GM23338 (cell line): Measurements from ENCODE around the gene FAM234A.

Experiments used
- CREB1 ChIP-seq: fragments of 250-450 bp; sonication (Bioruptor Pico); IDR thresholded peaks from 2 replicates; pipeline ENCODE4 v1.5.0; 2020; ENCODE audit warnings: low read depth, mild to moderate bottlenecking, moderate library complexity
- EZH2 ChIP-seq: fragments of 200-600 bp; sonication (generic); IDR thresholded peaks from one replicate; pipeline ENCODE4 v1.8.0; 2017; ENCODE audit warnings: antibody characterized with exemption, mild to moderate bottlenecking, low read depth; ENCODE audit not compliant: unreplicated experiment
- EZH2phosphoT487 ChIP-seq: fragments of 200-600 bp; sonication (generic); IDR thresholded peaks from one replicate; pipeline ENCODE4 v1.8.1; 2018; ENCODE audit warnings: antibody characterized with exemption; ENCODE audit not compliant: unreplicated experiment
- JUNB ChIP-seq: IDR thresholded peaks from one replicate; pipeline ENCODE4 v1.6.1; 2016; ENCODE audit warnings: antibody characterized with exemption; ENCODE audit not compliant: unreplicated experiment
- POLR2AphosphoS5 ChIP-seq: IDR thresholded peaks from 2 replicates; pipeline ENCODE4 v1.6.1; 2016; ENCODE audit warnings: antibody characterized with exemption, low read depth
- STAT1 ChIP-seq: IDR thresholded peaks from one replicate; pipeline ENCODE4 v1.6.1; 2016; ENCODE audit warnings: antibody characterized with exemption; ENCODE audit not compliant: unreplicated experiment
- ZNF114 ChIP-seq: fragments of 250-450 bp; sonication (Bioruptor Pico); IDR thresholded peaks from 2 replicates; pipeline ENCODE4 v1.5.0; 2020; ENCODE audit warnings: mild to moderate bottlenecking, moderate library complexity
- TF ChIP-seq, protein P1 (sequence below), 2 experiments: fragments of 200-600 bp in 1 of 2; sonication (generic) in 1 of 2; conservative IDR thresholded peaks; 2 replicates each; pipeline versions ENCODE4 v1.5.1 to v1.6.1; 2016 to 2017; ENCODE audit warnings: antibody characterized with exemption in 2 of 2, low read depth in 2 of 2, mild to moderate bottlenecking in 2 of 2, moderate library complexity in 1 of 2
- TF ChIP-seq, protein P2 (sequence below): IDR thresholded peaks from one replicate; pipeline ENCODE4 v1.6.1; 2018; ENCODE audit warnings: antibody characterized with exemption; ENCODE audit not compliant: unreplicated experiment
- TF ChIP-seq, protein P3 (sequence below): IDR thresholded peaks from 2 replicates; pipeline ENCODE4 v1.6.1; 2016; ENCODE audit warnings: antibody characterized with exemption

DNA sequence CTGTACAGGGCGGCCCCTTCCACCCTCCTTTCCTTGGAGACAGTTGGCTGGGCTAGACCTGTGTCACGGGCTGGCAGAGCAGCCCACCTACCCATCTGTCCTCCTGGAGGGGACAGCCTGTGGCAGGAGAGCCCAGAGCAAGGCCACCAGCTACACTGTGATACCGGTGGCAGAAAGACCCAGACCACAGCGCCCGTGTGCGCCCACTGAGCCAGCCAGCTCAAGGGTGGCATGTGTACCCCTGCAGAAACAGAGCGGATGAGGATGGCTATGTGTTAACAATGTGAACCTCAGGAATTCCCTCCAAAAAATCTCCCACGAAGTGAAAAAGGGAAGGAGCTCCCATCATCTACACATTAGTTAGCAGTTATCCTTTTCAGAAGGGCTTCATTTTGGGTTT, 47.3 kb upstream of the FAM234A start:
- TF ChIP-seq, protein P1, sequence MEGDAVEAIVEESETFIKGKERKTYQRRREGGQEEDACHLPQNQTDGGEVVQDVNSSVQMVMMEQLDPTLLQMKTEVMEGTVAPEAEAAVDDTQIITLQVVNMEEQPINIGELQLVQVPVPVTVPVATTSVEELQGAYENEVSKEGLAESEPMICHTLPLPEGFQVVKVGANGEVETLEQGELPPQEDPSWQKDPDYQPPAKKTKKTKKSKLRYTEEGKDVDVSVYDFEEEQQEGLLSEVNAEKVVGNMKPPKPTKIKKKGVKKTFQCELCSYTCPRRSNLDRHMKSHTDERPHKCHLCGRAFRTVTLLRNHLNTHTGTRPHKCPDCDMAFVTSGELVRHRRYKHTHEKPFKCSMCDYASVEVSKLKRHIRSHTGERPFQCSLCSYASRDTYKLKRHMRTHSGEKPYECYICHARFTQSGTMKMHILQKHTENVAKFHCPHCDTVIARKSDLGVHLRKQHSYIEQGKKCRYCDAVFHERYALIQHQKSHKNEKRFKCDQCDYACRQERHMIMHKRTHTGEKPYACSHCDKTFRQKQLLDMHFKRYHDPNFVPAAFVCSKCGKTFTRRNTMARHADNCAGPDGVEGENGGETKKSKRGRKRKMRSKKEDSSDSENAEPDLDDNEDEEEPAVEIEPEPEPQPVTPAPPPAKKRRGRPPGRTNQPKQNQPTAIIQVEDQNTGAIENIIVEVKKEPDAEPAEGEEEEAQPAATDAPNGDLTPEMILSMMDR (conservative IDR thresholded peaks at IDR 0.05; ENCODE audit: low read depth in 2 of 2), result no peak
- TF ChIP-seq EZH2 (no peak), POLR2AphosphoS5 (no peak), CREB1 (CRISPR knock-in tag) (no peak), ZNF114 (CRISPR knock-in tag) (no peak), EZH2phosphoT487 (no peak), JUNB (no peak), STAT1 (no peak)
- TF ChIP-seq, protein P2, sequence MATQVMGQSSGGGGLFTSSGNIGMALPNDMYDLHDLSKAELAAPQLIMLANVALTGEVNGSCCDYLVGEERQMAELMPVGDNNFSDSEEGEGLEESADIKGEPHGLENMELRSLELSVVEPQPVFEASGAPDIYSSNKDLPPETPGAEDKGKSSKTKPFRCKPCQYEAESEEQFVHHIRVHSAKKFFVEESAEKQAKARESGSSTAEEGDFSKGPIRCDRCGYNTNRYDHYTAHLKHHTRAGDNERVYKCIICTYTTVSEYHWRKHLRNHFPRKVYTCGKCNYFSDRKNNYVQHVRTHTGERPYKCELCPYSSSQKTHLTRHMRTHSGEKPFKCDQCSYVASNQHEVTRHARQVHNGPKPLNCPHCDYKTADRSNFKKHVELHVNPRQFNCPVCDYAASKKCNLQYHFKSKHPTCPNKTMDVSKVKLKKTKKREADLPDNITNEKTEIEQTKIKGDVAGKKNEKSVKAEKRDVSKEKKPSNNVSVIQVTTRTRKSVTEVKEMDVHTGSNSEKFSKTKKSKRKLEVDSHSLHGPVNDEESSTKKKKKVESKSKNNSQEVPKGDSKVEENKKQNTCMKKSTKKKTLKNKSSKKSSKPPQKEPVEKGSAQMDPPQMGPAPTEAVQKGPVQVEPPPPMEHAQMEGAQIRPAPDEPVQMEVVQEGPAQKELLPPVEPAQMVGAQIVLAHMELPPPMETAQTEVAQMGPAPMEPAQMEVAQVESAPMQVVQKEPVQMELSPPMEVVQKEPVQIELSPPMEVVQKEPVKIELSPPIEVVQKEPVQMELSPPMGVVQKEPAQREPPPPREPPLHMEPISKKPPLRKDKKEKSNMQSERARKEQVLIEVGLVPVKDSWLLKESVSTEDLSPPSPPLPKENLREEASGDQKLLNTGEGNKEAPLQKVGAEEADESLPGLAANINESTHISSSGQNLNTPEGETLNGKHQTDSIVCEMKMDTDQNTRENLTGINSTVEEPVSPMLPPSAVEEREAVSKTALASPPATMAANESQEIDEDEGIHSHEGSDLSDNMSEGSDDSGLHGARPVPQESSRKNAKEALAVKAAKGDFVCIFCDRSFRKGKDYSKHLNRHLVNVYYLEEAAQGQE, result no peak
- TF ChIP-seq, protein P3, sequence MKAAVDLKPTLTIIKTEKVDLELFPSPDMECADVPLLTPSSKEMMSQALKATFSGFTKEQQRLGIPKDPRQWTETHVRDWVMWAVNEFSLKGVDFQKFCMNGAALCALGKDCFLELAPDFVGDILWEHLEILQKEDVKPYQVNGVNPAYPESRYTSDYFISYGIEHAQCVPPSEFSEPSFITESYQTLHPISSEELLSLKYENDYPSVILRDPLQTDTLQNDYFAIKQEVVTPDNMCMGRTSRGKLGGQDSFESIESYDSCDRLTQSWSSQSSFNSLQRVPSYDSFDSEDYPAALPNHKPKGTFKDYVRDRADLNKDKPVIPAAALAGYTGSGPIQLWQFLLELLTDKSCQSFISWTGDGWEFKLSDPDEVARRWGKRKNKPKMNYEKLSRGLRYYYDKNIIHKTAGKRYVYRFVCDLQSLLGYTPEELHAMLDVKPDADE, result no peak
